H1 (cell line): ENCODE measurements around the gene OSBPL9. TPM values are rescaled to one million over a fixed set of nuclear protein-coding genes. Genes with fewer than 3 reads are reported as not detected.
A peak's percentile ranks its signal among the peaks of the same experiment; 100 is the strongest.

Experiments
- CTCF ChIA-PET: fragments of 300-600 bp; sonication (Branson Sonifier 250); formaldehyde crosslinking; loops from one replicate; lab custom pipeline; 2021; ENCODE audit not compliant: partially characterized antibody; lab: Charles Lee
- POLR2A ChIA-PET: fragments of 300-600 bp; sonication (Branson Sonifier 250); formaldehyde crosslinking; loops from one replicate; lab custom pipeline; 2021; ENCODE audit warnings: inconsistent platforms; ENCODE audit not compliant: partially characterized antibody; lab: Charles Lee
- DNase-seq, 2 experiments: peaks; one replicate each; pipeline versions ENCODE4 v3.0.0 to v3.0.0-alpha.2; 2010 to 2022; ENCODE audit warnings: low spot score in 2 of 2, low read depth in 1 of 2, mixed read lengths in 1 of 2
- FAIRE-seq: peaks from 2 replicates; lab custom pipeline; 2011; peaks lifted over from hg19 to GRCh38; lab: Jason Lieb, UNC
- H2AFZ ChIP-seq: 2 replicates; pipeline ENCODE4 v1.8.1; 2012; ENCODE audit warnings: low read length, inconsistent platforms
- H2AK5ac ChIP-seq: 2 replicates; pipeline ENCODE4 v1.6.1; 2013; ENCODE audit warnings: low read depth, low read length
- H2BK120ac ChIP-seq: replicated peaks from 2 replicates; pipeline ENCODE3; 2013; ENCODE audit warnings: low read depth, low read length, inconsistent platforms
- H2BK12ac ChIP-seq: 2 replicates; pipeline ENCODE4 v1.6.1; 2013; ENCODE audit warnings: low read depth, low read length
- H2BK15ac ChIP-seq: 2 replicates; pipeline ENCODE4 v1.6.1; 2013; ENCODE audit warnings: low read length
- H2BK20ac ChIP-seq: 2 replicates; pipeline ENCODE4 v1.6.1; 2013; ENCODE audit warnings: low read length
- H2BK5ac ChIP-seq: 2 replicates; pipeline ENCODE4 v1.6.1; 2013; ENCODE audit warnings: low read depth, low read length
- H3K14ac ChIP-seq: 2 replicates; pipeline ENCODE4 v1.6.1; 2013; ENCODE audit warnings: inconsistent platforms; ENCODE audit not compliant: insufficient read length
- H3K18ac ChIP-seq: 2 replicates; pipeline ENCODE4 v1.6.1; 2013; ENCODE audit warnings: low read length; ENCODE audit errors: extremely low read depth
- H3K23ac ChIP-seq: 2 replicates; pipeline ENCODE4 v1.6.1; 2013; ENCODE audit warnings: inconsistent platforms; ENCODE audit not compliant: insufficient read length
- H3K23me2 ChIP-seq: 2 replicates; pipeline ENCODE4 v1.6.1; 2013; ENCODE audit warnings: low read depth, low read length
- H3K27ac ChIP-seq: 2 replicates; pipeline ENCODE4 v1.6.1; 2011; ENCODE audit warnings: low read depth, low read length, inconsistent platforms
- H3K27me3 ChIP-seq, 4 experiments: replicated peaks in 1 of 4; 1 replicate in 1 of 4; 2 replicates in 3 of 4; pipeline versions ENCODE4 v1.6.1 to v1.8.1; 2011 to 2013; ENCODE audit warnings: low read length in 3 of 4, mild to moderate bottlenecking in 3 of 4, inconsistent platforms in 2 of 4, mixed read lengths in 2 of 4, moderate library complexity in 1 of 4; ENCODE audit not compliant: control insufficient read depth in 3 of 4, insufficient read depth in 3 of 4; ENCODE audit errors: extremely low read depth in 1 of 4
- H3K36me3 ChIP-seq, 4 experiments: 2 replicates each; pipeline versions ENCODE4 v1.6.1 to v1.8.1; 2011 to 2013; ENCODE audit warnings: mild to moderate bottlenecking in 4 of 4, low read length in 3 of 4, moderate library complexity in 2 of 4, control low read depth in 1 of 4, inconsistent platforms in 1 of 4; ENCODE audit not compliant: insufficient read depth in 4 of 4, control insufficient read depth in 2 of 4
- H3K4ac ChIP-seq: replicated peaks from 2 replicates; pipeline ENCODE3; 2013; ENCODE audit warnings: low read length, low read depth, mixed read lengths, inconsistent platforms; ENCODE audit not compliant: insufficient read length
- H3K4me1 ChIP-seq, 4 experiments: replicated peaks in 1 of 4; 1 replicate in 1 of 4; 2 replicates in 3 of 4; pipeline versions ENCODE4 v1.6.1 to v1.8.1; 2011 to 2013; ENCODE audit warnings: low read length in 3 of 4, inconsistent platforms in 2 of 4, mixed read lengths in 1 of 4; ENCODE audit not compliant: insufficient read depth in 4 of 4, control insufficient read depth in 3 of 4
- H3K4me2 ChIP-seq, 2 experiments: 2 replicates each; pipeline versions ENCODE4 v1.6.1 to v1.8.1; 2011 to 2013; ENCODE audit warnings: low read depth in 2 of 2, low read length in 2 of 2, control low read depth in 1 of 2, inconsistent platforms in 1 of 2, mild to moderate bottlenecking in 1 of 2; ENCODE audit not compliant: insufficient read depth in 1 of 2
- H3K4me3 ChIP-seq, 4 experiments: fragments of 200-600, 300-600 bp in 1 of 4; sonication (generic), shearing (Covaris generic), sonication (Bioruptor Twin) in 1 of 4; 2 replicates each; pipeline versions ENCODE4 v1.5.1 to v1.8.1; 2011 to 2016; ENCODE audit warnings: low read length in 4 of 4, low read depth in 3 of 4, control low read depth in 2 of 4, inconsistent platforms in 2 of 4, mild to moderate bottlenecking in 2 of 4, mixed read lengths in 1 of 4, moderate library complexity in 1 of 4; ENCODE audit not compliant: insufficient read depth in 2 of 4; ENCODE audit errors: extremely low read depth in 1 of 4
- H3K56ac ChIP-seq: replicated peaks from 2 replicates; pipeline ENCODE3; 2013; ENCODE audit warnings: low read depth, mild to moderate bottlenecking, mixed read lengths, low read length, inconsistent platforms; ENCODE audit not compliant: insufficient read length
- H3K79me1 ChIP-seq: 2 replicates; pipeline ENCODE4 v1.6.1; 2013; ENCODE audit warnings: low read depth, low read length, control low read depth
- H3K79me2 ChIP-seq, 2 experiments: 2 replicates each; pipeline versions ENCODE4 v1.6.1 to v1.8.1; 2012 to 2013; ENCODE audit warnings: low read length in 2 of 2, mild to moderate bottlenecking in 2 of 2, inconsistent platforms in 1 of 2; ENCODE audit not compliant: insufficient read depth in 2 of 2, control insufficient read depth in 1 of 2
- H3K9ac ChIP-seq, 4 experiments: replicated peaks in 1 of 4; 1 replicate in 1 of 4; 2 replicates in 3 of 4; pipeline versions ENCODE4 v1.6.1 to v1.8.1; 2011 to 2013; ENCODE audit warnings: low read depth in 3 of 4, low read length in 3 of 4, control low read depth in 2 of 4, mild to moderate bottlenecking in 2 of 4, moderate library complexity in 2 of 4, inconsistent platforms in 1 of 4; ENCODE audit errors: extremely low read depth in 1 of 4
- H3K9me3 ChIP-seq, 2 experiments: 2 replicates each; pipeline versions ENCODE4 v1.6.1 to v1.8.1; 2012 to 2013; ENCODE audit warnings: mild to moderate bottlenecking in 2 of 2, moderate library complexity in 2 of 2, control low read depth in 1 of 2, inconsistent platforms in 1 of 2, low read depth in 1 of 2, low read length in 1 of 2, mixed read lengths in 1 of 2; ENCODE audit not compliant: insufficient read depth in 2 of 2
- H4K20me1 ChIP-seq, 2 experiments: replicated peaks in 1 of 2; 2 replicates each; pipeline versions ENCODE3 to v1.8.1; 2011 to 2013; ENCODE audit warnings: inconsistent platforms in 2 of 2, low read length in 2 of 2, mild to moderate bottlenecking in 1 of 2; ENCODE audit not compliant: insufficient read depth in 2 of 2, control insufficient read depth in 1 of 2
- H4K5ac ChIP-seq: 2 replicates; pipeline ENCODE4 v1.6.1; 2013; ENCODE audit warnings: low read length, low read depth, mixed read lengths, inconsistent platforms; ENCODE audit not compliant: insufficient read length
- H4K8ac ChIP-seq: 2 replicates; pipeline ENCODE4 v1.8.0; 2013; ENCODE audit warnings: mild to moderate bottlenecking, moderate library complexity, low read length, inconsistent platforms; ENCODE audit not compliant: insufficient read depth; ENCODE audit errors: extremely low read depth
- H4K91ac ChIP-seq: replicated peaks from 2 replicates; pipeline ENCODE3; 2013; ENCODE audit warnings: low read length, mixed read lengths, inconsistent platforms; ENCODE audit not compliant: insufficient read length
- CHD1 ChIP-seq: IDR thresholded peaks from 2 replicates; pipeline ENCODE4 v1.6.1; 2012; ENCODE audit warnings: low read depth, low read length, improper control_type of control experiment
- EZH2 ChIP-seq: fragments of 200-600 bp; sonication (generic); IDR thresholded peaks from 2 replicates; pipeline ENCODE4 v1.7.1; 2012; ENCODE audit warnings: low read depth, mild to moderate bottlenecking, moderate library complexity, low read length, inconsistent platforms; ENCODE audit not compliant: severe bottlenecking
- HDAC2 ChIP-seq, 2 experiments: fragments of 300-600 bp in 1 of 2; sonication (generic) in 1 of 2; IDR thresholded peaks; 2 replicates each; pipeline ENCODE4 v1.6.1; 2011 to 2012; ENCODE audit warnings: low read depth in 2 of 2, low read length in 2 of 2, mild to moderate bottlenecking in 2 of 2, moderate library complexity in 2 of 2, borderline replicate concordance in 1 of 2, inconsistent platforms in 1 of 2
- JUN ChIP-seq: IDR thresholded peaks from 2 replicates; pipeline ENCODE4 v1.6.1; 2011; ENCODE audit warnings: low read depth, mild to moderate bottlenecking, improper control_type of control experiment, low read length
- NRF1 ChIP-seq: IDR thresholded peaks from 2 replicates; pipeline ENCODE4 v1.6.1; 2011; ENCODE audit warnings: mild to moderate bottlenecking, low read depth, low read length, improper control_type of control experiment
- RAD21 ChIP-seq, 2 experiments: IDR thresholded peaks in 1 of 2; conservative IDR thresholded peaks in 1 of 2; 2 replicates each; pipeline ENCODE4 v1.6.1; 2011; ENCODE audit warnings: low read depth in 2 of 2, low read length in 2 of 2, improper control_type of control experiment in 1 of 2, inconsistent platforms in 1 of 2, mild to moderate bottlenecking in 1 of 2, moderate library complexity in 1 of 2
- SP4 ChIP-seq: IDR thresholded peaks from 2 replicates; pipeline ENCODE4 v1.6.1; 2012; ENCODE audit warnings: low read length, inconsistent platforms
- SRF ChIP-seq: IDR thresholded peaks from 2 replicates; pipeline ENCODE4 v1.6.1; 2011; ENCODE audit warnings: mild to moderate bottlenecking, low read depth, low read length, moderate library complexity
- YY1 ChIP-seq: IDR thresholded peaks from 2 replicates; pipeline ENCODE4 v1.6.1; 2011; ENCODE audit warnings: low read depth, mild to moderate bottlenecking, low read length
- WGBS, 2 experiments: shearing (Covaris generic) in 1 of 2; methylation state at CpG; one replicate each; pipeline versions ENCODE4 v1.1.6 to v1.1.7; 2013 to 2015; ENCODE audit warnings: low lambda C conversion rate in 2 of 2, mixed read lengths in 2 of 2, inconsistent platforms in 1 of 2, low coverage in 1 of 2, missing lambda C conversion rate in 1 of 2; ENCODE audit not compliant: insufficient replicate concordance in 2 of 2, insufficient coverage in 1 of 2, insufficient read length in 1 of 2; ENCODE audit errors: extremely low coverage in 1 of 2, missing lambda C conversion rate in 1 of 2; 5-methylcytosine and 5-hydroxymethylcytosine counted together
- polyA plus RNA-seq, 7 experiments: library from polyadenylated mRNA; depleted of rRNA in 3 of 7; stranded (reverse) in 5 of 7; unstranded in 2 of 7; fragments of >200 nt in 5 of 7; fragments of 200-250 nt in 2 of 7; gene quantifications; 1 replicate in 5 of 7; 2 replicates in 1 of 7; 4 replicates in 1 of 7; pipeline versions ENCODE4 v1.2.1 to v1.2.3, GENCODE V29; 2011 to 2013; ENCODE audit warnings: missing spikeins in 2 of 7, mixed read lengths in 2 of 7
- total RNA-seq: library from RNA; stranded (reverse); fragmentation: NEBNext Ultra II Directional; extraction: Animal tissue kit (Norgen Biotek cat#: 25700); gene quantifications from 2 replicates; pipeline ENCODE4 v1.2.1, GENCODE V29; 2021
- TF ChIP-seq, protein P1 (sequence below): IDR thresholded peaks from 2 replicates; pipeline ENCODE4 v1.6.1; 2011; ENCODE audit warnings: low read length, improper control_type of control experiment
- TF ChIP-seq, protein P2 (sequence below): IDR thresholded peaks from 2 replicates; pipeline ENCODE4 v1.6.1; 2012; ENCODE audit warnings: inconsistent platforms

Gene OSBPL9
- total and polyA plus RNA-seq, 2 of the 8 experiments (the other 6 are each of a cell fraction or from before 2014, with no cell fraction given) = 58.2 to 71.6 TPM

DNA sequence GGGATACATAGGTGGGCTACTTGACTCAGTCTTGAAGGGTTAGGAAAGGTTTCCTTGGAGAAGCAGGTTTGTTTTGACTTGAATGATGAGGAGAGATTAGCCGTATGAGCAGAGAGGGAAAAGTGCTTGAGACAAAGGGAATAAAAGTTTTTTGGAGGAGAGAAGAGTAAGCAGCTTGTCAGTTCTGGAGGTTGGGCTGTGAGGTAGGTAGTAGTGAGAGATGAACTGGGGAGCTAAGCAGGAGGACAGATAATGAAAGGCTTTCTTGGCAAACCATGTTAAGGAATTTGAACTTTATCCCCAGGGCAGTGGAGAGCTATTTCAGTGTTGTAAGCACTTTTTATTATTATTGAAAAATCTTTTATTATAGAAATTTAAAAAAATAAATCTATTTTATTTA is 3.6 kb downstream of the OSBPL9 start:
- ChIA-PET POLR2A (no interaction called here), CTCF (interaction anchor here (0.9 to 1.0 kb wide), 2 partner anchors 33 to 148 kb away, joined by 3 to 5 read pairs; no protein-coding TSS in a partner anchor)
- Histone ChIP-seq H3K9ac (peak overlapping the region in 1 of 4 experiments; percentile 55; a peak in 1 of 7 replicates), H2BK15ac (no peak overlapping the region), H4K91ac (no peak overlapping the region), H4K8ac (no peak overlapping the region), H3K56ac (no peak overlapping the region), H3K27ac (no peak overlapping the region), H3K4me3 (no peak overlapping the region), H2AK5ac (no peak overlapping the region; the same call in 1 of the 2 replicates), H2AFZ (no peak overlapping the region), H3K36me3 (no peaks in the 10 kb centered on the region), H3K23ac (no peak overlapping the region), H3K14ac (no peak overlapping the region), H3K4ac (no peak overlapping the region), H3K4me1 (peaks cover 0 to 5% (median 2%) of the 10 kb centered on the region in 4 experiments; a peak in 2 of 7 replicates), H2BK5ac (no peak overlapping the region), H3K23me2 (peaks cover 6% of the 10 kb centered on the region), H2BK20ac (no peak overlapping the region), H2BK12ac (no peak overlapping the region; the same call in 1 of the 2 replicates), H4K5ac (no peak overlapping the region), H3K4me2 (no peak overlapping the region; a peak in 1 of 4 replicates), H4K20me1 (no peaks in the 10 kb centered on the region), H2BK120ac (no peak overlapping the region), H3K79me2 (peaks cover 0 to 39% of the 10 kb centered on the region in 2 experiments; a peak in 3 of 4 replicates), H3K9me3 (no peaks in the 10 kb centered on the region), H3K79me1 (no peaks in the 10 kb centered on the region), H3K27me3 (no peaks in the 10 kb centered on the region), H3K18ac (no peak overlapping the region)
- FAIRE-seq (no peak), DNase-seq (no peak)
- 79% methylated on average over 1 of the region's 1 CpG; no CpG with 5 or more reads in 1 of the 2 experiments for WGBS, 2 experiments
- TF ChIP-seq, protein P1, sequence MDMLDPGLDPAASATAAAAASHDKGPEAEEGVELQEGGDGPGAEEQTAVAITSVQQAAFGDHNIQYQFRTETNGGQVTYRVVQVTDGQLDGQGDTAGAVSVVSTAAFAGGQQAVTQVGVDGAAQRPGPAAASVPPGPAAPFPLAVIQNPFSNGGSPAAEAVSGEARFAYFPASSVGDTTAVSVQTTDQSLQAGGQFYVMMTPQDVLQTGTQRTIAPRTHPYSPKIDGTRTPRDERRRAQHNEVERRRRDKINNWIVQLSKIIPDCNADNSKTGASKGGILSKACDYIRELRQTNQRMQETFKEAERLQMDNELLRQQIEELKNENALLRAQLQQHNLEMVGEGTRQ = no peak
- no peak for TF ChIP-seq CHD1
- no peak for TF ChIP-seq RAD21 (IDR thresholded peaks at IDR 0.05 in 1 of 2, conservative IDR thresholded peaks at IDR 0.05 in 1 of 2; ENCODE audit: low read depth in 2 of 2, low read length in 2 of 2)
- TF ChIP-seq, protein P2, sequence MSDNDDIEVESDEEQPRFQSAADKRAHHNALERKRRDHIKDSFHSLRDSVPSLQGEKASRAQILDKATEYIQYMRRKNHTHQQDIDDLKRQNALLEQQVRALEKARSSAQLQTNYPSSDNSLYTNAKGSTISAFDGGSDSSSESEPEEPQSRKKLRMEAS = no peak
- TF ChIP-seq EZH2 = no peak
- no peak for TF ChIP-seq JUN
- TF ChIP-seq HDAC2 (IDR thresholded peaks at IDR 0.05; ENCODE audit: borderline replicate concordance in 1 of 2, low read depth in 2 of 2, low read length in 2 of 2) = no peak
- no peak for TF ChIP-seq NRF1
- TF ChIP-seq YY1 = no peak
- no peak for TF ChIP-seq SRF
- TF ChIP-seq SP4 = no peak
